Right forelimb (tissue), 1 donor: ENCODE data around the gene ZNF169.
"Not testable (repeated sequence)": the region's sequence is repeated elsewhere in the genome, so short reads cannot be mapped to it uniquely, and the experiment has no call there.

Source experiments
- DNase-seq: peaks from one replicate; pipeline ENCODE4 v3.0.0-alpha.2; 2018

The ZNF169 gene

GRCh38 chr9:94287877-94288513 is 28.9 kb downstream of the ZNF169 start:
- DNase-seq, result no peak

DNA sequence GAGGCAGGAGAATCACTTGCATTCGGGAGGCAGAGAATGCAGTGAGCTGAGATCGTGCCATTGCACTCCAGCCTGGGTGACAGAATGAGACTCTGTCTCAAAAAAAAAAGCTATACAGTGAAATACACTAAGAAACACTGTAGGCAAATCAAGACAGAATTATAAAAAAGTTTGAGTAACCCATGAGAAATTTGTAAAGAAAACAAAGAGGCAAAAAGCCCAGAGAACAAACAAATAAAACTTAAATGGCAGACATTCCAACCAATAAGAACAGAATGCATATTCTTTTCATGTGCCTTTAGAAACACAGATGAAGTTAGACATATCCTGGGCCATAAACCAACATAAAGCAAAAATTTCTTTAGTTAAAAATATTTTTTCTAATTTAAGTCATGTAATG is 30.6 kb downstream of the ZNF169 start:
- no peak for DNase-seq

GRCh38 chr9:94298949-94299599 is 40.0 kb downstream of the ZNF169 start:
- no peak for DNase-seq

GRCh38 chr9:94300470-94301301 is 41.6 kb downstream of the ZNF169 start:
- DNase-seq, result no peak

GRCh38 chr9:94301583-94301982 is 42.5 kb downstream of the ZNF169 start:
- no peak for DNase-seq

GRCh38 chr9:94302426-94302825 is 43.3 kb downstream of the ZNF169 start:
- no peak for DNase-seq

DNA sequence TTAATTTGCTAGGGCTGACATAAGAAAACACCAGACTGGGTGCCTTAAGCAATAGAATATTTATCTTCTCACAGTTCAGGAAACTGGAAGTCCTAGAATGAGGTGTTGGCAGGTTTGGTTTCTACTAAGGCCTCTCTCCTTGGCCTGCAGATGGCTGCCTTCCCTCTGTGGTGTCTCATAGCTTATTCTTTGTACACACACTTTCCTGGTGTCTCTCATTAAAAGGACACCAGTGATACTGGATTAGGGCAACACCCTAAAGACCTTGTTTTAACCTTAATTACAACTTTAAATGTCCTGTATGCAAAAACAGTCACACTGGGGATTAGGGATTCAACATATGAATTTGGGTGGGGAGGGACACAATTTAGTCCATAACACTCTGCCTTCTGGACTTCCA is 44.2 kb downstream of the ZNF169 start:
- DNase-seq, result no peak

DNA sequence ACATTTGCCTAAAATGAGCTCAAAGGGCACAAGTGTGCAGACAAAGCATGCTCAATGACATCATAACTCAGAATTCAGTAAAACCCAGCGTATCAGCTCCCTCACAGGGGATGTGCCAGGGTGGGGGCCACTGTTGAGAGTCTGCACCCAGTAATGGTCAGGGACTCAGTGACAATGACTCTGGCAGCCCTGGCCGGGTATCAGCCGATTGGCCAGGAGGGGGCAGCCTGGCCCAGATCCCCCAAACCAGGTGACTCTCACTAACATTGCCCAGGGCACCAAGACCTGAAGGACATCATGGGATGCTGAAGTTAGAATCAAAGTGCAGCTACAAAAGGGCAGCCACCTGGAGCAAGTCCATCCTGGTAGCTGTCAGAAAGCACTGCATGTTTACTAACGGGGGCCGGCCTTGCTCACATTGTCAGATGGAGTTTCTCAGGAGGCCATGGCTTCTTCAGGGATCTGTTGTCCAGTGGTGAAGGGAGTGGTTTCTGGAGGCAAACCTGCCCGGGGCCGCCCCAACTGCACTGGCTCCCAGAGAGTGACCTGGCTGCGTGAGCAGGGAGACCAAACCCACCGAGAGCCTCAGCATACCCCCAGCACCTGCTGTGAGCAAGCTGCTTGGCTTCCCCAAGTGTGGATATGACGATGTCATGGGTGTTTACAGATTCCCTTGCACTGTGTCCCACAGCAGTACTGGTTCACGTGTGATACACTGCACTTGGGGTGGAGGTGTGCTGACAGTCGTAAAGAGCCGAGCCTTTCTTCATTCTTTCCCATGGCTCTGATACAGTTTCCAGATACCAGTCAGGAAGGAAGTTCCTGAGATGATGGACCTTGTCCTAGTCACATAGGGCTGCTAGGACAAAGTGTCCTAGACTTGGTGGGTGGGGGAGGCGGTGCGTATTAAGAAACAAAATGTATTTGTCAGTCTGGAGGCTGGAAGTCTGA is 56.2 kb downstream of the ZNF169 start:
- DNase-seq, result not testable (repeated sequence)

DNA sequence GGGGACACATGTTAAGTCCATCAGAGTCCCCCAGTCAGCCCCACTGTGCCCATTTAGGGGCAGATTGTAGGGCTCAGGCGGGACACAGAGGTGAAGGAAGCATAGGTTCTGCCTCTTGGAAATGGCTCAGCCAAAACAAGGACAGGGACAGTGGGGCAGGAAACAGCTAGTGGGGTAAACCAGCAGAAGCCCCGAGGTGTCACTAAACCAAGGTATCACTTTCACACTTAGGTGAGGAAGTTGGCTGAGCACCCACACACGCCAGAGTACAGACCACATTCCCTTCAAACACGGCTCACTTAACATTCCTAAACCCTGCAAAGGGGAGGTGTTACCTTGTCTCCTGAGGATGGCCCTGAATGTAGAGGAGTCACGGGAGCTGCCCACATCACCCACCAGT is 57.1 kb downstream of the ZNF169 start:
- DNase-seq, result not testable (repeated sequence)

DNA sequence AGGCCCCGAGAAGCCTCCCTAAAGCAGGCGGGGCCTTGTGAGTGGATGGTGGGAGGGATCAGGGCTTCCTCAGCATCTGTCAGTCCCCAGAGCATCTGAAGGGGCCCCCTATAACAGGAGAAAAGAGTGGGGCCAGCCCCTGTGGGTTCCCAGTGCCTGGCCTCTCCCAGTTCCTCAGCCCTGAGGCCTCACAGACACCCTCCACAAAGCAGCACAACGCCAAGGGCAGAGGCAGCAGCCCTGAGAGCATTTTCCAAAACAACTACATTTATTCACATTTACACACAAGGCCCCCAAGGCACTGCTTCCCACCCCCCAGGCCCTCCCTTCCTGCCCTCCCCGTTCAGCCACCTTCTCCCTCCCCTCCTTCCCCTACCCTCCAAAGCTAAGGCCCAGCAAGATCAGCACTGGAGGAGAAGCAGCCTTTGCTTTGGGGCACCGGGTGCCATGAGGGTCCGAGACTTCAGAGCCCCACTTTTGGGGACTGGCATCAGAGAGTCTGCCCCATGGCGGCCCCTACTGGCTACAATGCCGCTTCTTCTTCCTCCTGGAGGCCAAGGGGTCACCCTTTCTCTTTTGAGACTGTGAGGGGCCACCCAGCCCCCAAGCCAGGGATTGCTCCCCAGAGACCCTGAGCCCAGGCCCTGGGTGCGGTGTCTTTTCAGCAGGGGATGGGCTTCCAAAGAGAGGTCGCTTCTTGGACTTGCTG is 59.0 kb downstream of the ZNF169 start:
- not testable (repeated sequence) for DNase-seq

GRCh38 chr9:94322342-94322940 is 63.3 kb downstream of the ZNF169 start:
- DNase-seq, result not testable (repeated sequence)

GRCh38 chr9:94323153-94323798 is 64.2 kb downstream of the ZNF169 start:
- DNase-seq, result not testable (repeated sequence)

DNA sequence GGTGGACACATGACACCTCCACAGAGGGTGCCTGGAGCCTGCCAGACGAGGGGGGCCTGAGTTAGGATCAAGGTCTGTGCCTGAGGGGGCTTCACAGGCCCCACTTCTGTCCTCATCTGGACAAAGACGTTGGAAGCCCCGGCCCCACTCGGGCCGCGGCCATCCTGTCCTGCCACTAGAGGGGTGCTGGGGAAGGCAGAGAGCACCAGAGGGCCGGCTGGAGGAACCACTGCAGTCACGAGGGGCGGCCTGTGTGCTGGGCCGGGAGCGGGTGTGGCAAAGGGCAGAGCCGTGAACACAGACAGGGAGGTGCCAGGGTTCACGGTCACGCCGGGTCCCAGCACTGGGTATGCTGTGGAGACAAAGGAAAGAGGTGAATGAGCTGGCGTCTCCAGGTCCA is 66.5 kb downstream of the ZNF169 start:
- not testable (repeated sequence) for DNase-seq

GRCh38 chr9:94328544-94328943 is 69.4 kb downstream of the ZNF169 start, which contains the start of gene NUTM2F:
Gene NUTM2F (minus strand): TSS chr9:94328644. CDS start chr9:94328623, 21 bp downstream.
- not testable (repeated sequence) for DNase-seq

GRCh38 chr9:94336445-94336844 is 77.3 kb downstream of the ZNF169 start:
- DNase-seq, result not testable (repeated sequence)

- not testable (repeated sequence) for DNase-seq
Measured at GRCh38 chr9:94338723-94339122, 79.6 kb downstream of the ZNF169 start.

DNA sequence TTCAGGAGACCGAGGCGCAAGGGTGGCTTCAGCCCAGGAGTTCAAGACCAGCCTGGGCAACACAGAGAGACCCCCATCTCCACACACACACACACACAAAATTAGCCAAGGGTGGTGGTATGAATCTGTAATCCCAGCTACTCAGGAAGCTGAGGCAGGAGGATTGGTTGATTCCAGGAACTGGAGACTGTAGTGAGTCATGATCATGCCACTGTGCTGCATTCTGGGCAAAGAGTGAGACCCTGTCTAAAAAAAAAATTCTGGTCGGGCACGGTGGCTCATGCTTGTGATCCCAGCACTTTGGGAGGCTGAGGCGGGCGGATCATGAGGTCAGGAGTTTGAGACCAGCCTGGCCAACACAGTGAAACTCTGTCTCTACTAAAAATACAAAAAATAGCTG is 80.6 kb downstream of the ZNF169 start:
- DNase-seq, result not testable (repeated sequence)

- DNase-seq, result not testable (repeated sequence)
Measured at GRCh38 chr9:94340750-94341149, 81.7 kb downstream of the ZNF169 start.

DNA sequence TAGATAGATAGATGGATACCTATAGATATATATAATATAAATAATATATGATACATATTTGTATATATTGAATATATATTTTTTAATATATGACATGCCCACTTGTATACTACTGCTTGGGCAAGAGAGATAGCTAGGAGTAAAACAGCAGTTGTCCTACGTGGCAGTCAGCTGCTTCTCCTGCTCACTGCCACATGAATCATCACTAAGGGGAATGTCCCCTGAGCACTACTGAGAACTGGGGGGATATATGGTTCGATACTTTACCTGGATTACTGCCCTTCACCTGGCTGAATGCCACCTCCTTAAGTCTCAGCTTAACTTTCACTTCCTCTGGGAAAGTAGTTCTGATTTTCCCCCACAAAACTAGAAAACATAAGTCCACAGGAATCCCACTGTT is 82.6 kb downstream of the ZNF169 start:
- not testable (repeated sequence) for DNase-seq

GRCh38 chr9:94347451-94347850 is 88.4 kb downstream of the ZNF169 start:
- not testable (repeated sequence) for DNase-seq

DNA sequence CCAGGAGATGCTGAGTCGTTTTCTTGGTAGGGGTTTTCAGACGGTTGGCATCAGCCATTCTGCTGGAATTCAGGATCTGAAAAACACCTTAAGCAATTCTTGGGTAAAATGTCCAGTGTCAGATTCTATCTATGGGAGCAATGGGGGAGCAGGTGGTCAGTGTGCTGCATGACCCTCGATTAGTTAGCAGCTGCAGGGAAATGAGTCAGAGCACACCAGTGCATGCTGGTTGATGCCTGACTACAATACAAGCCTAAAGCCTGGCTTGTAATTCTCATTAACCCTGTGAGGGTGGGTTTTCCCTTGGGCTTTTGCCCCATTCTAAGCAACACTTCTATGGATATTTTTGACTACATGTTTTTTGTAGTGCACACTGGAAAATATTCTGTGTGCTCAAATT is 89.7 kb downstream of the ZNF169 start:
- DNase-seq, result not testable (repeated sequence)
